Colonic mucosa (tissue), 4 donors: ENCODE results near the gene UBE2G2. TPM values are rescaled to one million over a fixed set of nuclear protein-coding genes. Genes with fewer than 3 reads are reported as not detected.
A peak's percentile ranks its signal among the peaks of the same experiment; 100 is the strongest.

Experiments used
- DNase-seq: peaks from one replicate; pipeline ENCODE4 v3.0.0-alpha.2; 2020
- H3K27ac ChIP-seq: fragments of 200-600 bp; one replicate; pipeline ENCODE4 v1.8.0; 2021
- H3K27me3 ChIP-seq: fragments of 200-600 bp; one replicate; pipeline ENCODE4 v1.8.0; 2021
- H3K36me3 ChIP-seq: fragments of 200-600 bp; one replicate; pipeline ENCODE4 v1.8.0; 2021
- H3K4me1 ChIP-seq: fragments of 200-600 bp; one replicate; pipeline ENCODE4 v1.8.0; 2021; ENCODE audit warnings: mild to moderate bottlenecking
- H3K4me3 ChIP-seq: fragments of 200-600 bp; one replicate; pipeline ENCODE4 v1.8.0; 2021
- H3K9ac ChIP-seq, 2 donors: one replicate each; pipeline ENCODE4 v1.7.0; 2013; ENCODE audit warnings: control low read depth in 2 of 2, low read depth in 2 of 2, low read length in 2 of 2
- H3K9me3 ChIP-seq: fragments of 200-600 bp; one replicate; pipeline ENCODE4 v1.8.0; 2021
- intact Hi-C: fragments of 100-400 bp; cut with DNase I; formaldehyde crosslinking; loops from one replicate; pipeline ENCODE4 v1.14.1; 2022
- total RNA-seq, 2 donors: library from RNA; stranded (reverse); fragmentation: NEBNext Ultra II Directional in 1 of 2; extraction: Animal tissue kit (Norgen Biotek cat#: 25700) in 1 of 2; gene quantifications; one replicate each; pipeline ENCODE4 v1.2.1, GENCODE V29; 2021
- TF ChIP-seq, protein P1 (sequence below): fragments of 200-600 bp; IDR thresholded peaks from one replicate; pipeline ENCODE4 v1.8.0; 2022; ENCODE audit warnings: antibody characterized with exemption, mild to moderate bottlenecking
- donor health status: healthy.
- donor health status: DM: no; HTN: no; CAD: no.
- donor health status: DM: no; HTN: no; CAD: no.

Gene UBE2G2
- 10 to 100 TPM; 50.3 to 76.1 TPM for total RNA-seq

DNA sequence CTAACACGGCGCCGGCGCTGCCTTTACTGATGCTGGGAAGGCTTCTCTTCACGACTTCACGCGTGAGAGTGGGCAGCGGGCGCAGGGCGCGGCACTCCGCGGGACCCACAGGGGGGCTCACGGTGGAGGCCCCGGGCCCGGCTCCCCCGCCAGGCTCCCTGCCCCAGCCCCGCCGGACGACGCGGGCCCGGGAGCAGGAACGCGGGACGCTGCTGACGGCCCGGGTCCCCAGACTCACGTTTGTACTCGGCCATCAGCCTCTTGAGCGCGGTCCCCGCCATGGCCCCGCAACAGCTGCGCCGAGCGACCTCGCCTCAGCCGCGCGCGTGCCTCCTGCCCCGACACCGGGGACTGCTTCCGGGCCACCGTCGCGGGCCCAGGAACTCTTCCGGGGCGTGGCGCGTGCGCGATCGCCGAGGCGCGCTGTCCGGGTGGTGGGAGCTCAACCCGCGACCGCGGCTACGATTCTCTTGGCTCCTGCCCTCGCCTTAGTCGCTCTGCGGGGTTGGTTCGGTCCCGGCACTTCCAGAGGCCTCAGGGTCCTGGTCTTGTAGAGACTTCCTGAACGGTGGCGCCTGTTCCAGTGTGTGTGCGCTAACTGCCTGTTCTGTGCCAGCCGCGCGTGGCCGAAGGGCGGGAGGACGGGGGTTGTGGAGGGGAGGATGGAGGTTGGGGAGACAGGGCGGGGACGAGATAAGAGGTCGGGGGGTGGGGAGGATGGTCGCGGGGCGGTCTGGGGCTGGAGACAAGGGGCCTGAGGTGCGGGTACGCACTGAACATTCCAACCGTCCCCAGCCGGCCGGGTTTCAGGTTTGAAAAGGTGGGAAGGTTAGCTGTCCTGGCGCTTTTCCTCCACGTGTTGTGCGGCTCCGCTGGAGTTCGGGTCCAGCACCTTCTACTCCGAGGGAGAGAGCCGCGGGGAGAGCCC is at the start of gene UBE2G2:
TSS of gene UBE2G2 (minus strand) at position 353 of the 928 bp plus-strand sequence. CDS start at position 281, 72 bp downstream.
- Histone ChIP-seq H3K36me3 (no peaks in the 10 kb centered on the region), H3K4me1 (peaks cover 10% of the 10 kb centered on the region), H3K9me3 (no peaks in the 10 kb centered on the region), H3K27ac (peak within 1 kb of the TSS; percentile 32), H3K4me3 (peak within 1 kb of the TSS; percentile 93), H3K27me3 (no peaks in the 10 kb centered on the region), H3K9ac (peak within 1 kb of the TSS; percentile 82 to 83)
- intact Hi-C loops: loop anchor here (5.0 to 10.0 kb wide), 3 partner anchors 66 to 457 kb away; no protein-coding TSS in a partner anchor
- peak; percentile 87 for DNase-seq
- TF ChIP-seq, protein P1, sequence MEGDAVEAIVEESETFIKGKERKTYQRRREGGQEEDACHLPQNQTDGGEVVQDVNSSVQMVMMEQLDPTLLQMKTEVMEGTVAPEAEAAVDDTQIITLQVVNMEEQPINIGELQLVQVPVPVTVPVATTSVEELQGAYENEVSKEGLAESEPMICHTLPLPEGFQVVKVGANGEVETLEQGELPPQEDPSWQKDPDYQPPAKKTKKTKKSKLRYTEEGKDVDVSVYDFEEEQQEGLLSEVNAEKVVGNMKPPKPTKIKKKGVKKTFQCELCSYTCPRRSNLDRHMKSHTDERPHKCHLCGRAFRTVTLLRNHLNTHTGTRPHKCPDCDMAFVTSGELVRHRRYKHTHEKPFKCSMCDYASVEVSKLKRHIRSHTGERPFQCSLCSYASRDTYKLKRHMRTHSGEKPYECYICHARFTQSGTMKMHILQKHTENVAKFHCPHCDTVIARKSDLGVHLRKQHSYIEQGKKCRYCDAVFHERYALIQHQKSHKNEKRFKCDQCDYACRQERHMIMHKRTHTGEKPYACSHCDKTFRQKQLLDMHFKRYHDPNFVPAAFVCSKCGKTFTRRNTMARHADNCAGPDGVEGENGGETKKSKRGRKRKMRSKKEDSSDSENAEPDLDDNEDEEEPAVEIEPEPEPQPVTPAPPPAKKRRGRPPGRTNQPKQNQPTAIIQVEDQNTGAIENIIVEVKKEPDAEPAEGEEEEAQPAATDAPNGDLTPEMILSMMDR: no peak

- Histone ChIP-seq H3K27me3 (no peaks in the 10 kb centered on the region), H3K9me3 (no peaks in the 10 kb centered on the region), H3K9ac (no peak overlapping the region), H3K36me3 (peaks cover 16% of the 10 kb centered on the region), H3K4me1 (peaks cover 36% of the 10 kb centered on the region), H3K27ac (no peak overlapping the region), H3K4me3 (no peak overlapping the region)
- no peak for DNase-seq
- TF ChIP-seq, protein P1: no peak
- intact Hi-C loops: no loop called here
These were observed 49.5 kb upstream of the UBE2G2 start for GRCh38 chr21:44850905-44851657.

GRCh38 chr21:44850208-44850800 is 48.7 kb upstream of the UBE2G2 start:
- Histone ChIP-seq H3K27me3 (no peaks in the 10 kb centered on the region), H3K9me3 (no peaks in the 10 kb centered on the region), H3K4me1 (peaks cover 41% of the 10 kb centered on the region), H3K9ac (peak overlapping the region in 1 of 2 donors; percentile 48), H3K4me3 (no peak overlapping the region), H3K36me3 (peaks cover 9% of the 10 kb centered on the region), H3K27ac (peak overlapping the region; percentile 73)
- peak; percentile 62 for DNase-seq
- intact Hi-C loops: no loop called here
- TF ChIP-seq, protein P1: no peak

GRCh38 chr21:44849616-44850130 is 48.1 kb upstream of the UBE2G2 start:
- Histone ChIP-seq H3K9me3 (no peaks in the 10 kb centered on the region), H3K4me1 (peaks cover 41% of the 10 kb centered on the region), H3K27ac (peak overlapping the region; percentile 73), H3K27me3 (no peaks in the 10 kb centered on the region), H3K36me3 (peaks cover 4% of the 10 kb centered on the region), H3K4me3 (no peak overlapping the region), H3K9ac (peak overlapping the region in 1 of 2 donors; percentile 48)
- intact Hi-C loops: no loop called here
- TF ChIP-seq, protein P1: no peak
- DNase-seq: peak; percentile 69
